Measurements from ENCODE around the gene UBE2C.

UBE2C gene

GRCh38 chr20:45775411-45775810, 37.0 kb upstream of the UBE2C start:
- TF ChIP-seq ZFP3 (CRISPR knock-in tag; IDR thresholded peaks at IDR 0.05) (no peak), PATZ1 (CRISPR knock-in tag; IDR thresholded peaks at IDR 0.05; ENCODE audit: borderline replicate concordance) (no peak), OSR1 (CRISPR knock-in tag; IDR thresholded peaks at IDR 0.05) (no peak), GLIS3 (CRISPR knock-in tag; IDR thresholded peaks at IDR 0.05) (no peak), BACH2 (CRISPR knock-in tag; IDR thresholded peaks at IDR 0.05; ENCODE audit: borderline replicate concordance) (no peak), TCF4 (CRISPR knock-in tag; IDR thresholded peaks at IDR 0.05; ENCODE audit: borderline replicate concordance) (no peak), ZFP30 (CRISPR knock-in tag; IDR thresholded peaks at IDR 0.05) (no peak), CSDC2 (CRISPR knock-in tag; IDR thresholded peaks at IDR 0.05) (no peak), PPARA (CRISPR knock-in tag; IDR thresholded peaks at IDR 0.05; ENCODE audit: borderline replicate concordance) (no peak), ARNTL (CRISPR knock-in tag; IDR thresholded peaks at IDR 0.05; ENCODE audit: borderline replicate concordance, low read depth) (no peak), TOX (CRISPR knock-in tag; IDR thresholded peaks at IDR 0.05; ENCODE audit: borderline replicate concordance) (no peak), SNAI2 (CRISPR knock-in tag; IDR thresholded peaks at IDR 0.05) (no peak), ZC3H10 (CRISPR knock-in tag; IDR thresholded peaks at IDR 0.05) (no peak), ISL1 (CRISPR knock-in tag; IDR thresholded peaks at IDR 0.05) (no peak), ESRRG (CRISPR knock-in tag; IDR thresholded peaks at IDR 0.05) (no peak), POU6F1 (CRISPR knock-in tag; IDR thresholded peaks at IDR 0.05; ENCODE audit: borderline replicate concordance, low read depth) (no peak), CSRNP3 (CRISPR knock-in tag; IDR thresholded peaks at IDR 0.05) (no peak)
- TF ChIP-seq, protein P1, sequence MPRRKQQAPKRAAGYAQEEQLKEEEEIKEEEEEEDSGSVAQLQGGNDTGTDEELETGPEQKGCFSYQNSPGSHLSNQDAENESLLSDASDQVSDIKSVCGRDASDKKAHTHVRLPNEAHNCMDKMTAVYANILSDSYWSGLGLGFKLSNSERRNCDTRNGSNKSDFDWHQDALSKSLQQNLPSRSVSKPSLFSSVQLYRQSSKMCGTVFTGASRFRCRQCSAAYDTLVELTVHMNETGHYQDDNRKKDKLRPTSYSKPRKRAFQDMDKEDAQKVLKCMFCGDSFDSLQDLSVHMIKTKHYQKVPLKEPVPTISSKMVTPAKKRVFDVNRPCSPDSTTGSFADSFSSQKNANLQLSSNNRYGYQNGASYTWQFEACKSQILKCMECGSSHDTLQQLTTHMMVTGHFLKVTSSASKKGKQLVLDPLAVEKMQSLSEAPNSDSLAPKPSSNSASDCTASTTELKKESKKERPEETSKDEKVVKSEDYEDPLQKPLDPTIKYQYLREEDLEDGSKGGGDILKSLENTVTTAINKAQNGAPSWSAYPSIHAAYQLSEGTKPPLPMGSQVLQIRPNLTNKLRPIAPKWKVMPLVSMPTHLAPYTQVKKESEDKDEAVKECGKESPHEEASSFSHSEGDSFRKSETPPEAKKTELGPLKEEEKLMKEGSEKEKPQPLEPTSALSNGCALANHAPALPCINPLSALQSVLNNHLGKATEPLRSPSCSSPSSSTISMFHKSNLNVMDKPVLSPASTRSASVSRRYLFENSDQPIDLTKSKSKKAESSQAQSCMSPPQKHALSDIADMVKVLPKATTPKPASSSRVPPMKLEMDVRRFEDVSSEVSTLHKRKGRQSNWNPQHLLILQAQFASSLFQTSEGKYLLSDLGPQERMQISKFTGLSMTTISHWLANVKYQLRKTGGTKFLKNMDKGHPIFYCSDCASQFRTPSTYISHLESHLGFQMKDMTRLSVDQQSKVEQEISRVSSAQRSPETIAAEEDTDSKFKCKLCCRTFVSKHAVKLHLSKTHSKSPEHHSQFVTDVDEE (CRISPR knock-in tag; IDR thresholded peaks at IDR 0.05), result no peak
- TF ChIP-seq, protein P2, sequence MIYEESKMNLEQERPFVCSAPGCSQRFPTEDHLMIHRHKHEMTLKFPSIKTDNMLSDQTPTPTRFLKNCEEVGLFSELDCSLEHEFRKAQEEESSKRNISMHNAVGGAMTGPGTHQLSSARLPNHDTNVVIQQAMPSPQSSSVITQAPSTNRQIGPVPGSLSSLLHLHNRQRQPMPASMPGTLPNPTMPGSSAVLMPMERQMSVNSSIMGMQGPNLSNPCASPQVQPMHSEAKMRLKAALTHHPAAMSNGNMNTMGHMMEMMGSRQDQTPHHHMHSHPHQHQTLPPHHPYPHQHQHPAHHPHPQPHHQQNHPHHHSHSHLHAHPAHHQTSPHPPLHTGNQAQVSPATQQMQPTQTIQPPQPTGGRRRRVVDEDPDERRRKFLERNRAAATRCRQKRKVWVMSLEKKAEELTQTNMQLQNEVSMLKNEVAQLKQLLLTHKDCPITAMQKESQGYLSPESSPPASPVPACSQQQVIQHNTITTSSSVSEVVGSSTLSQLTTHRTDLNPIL (CRISPR knock-in tag; IDR thresholded peaks at IDR 0.05; ENCODE audit: low read depth), result no peak
- ATAC-seq, result no peak

GRCh38 chr20:45776931-45777330, 35.5 kb upstream of the UBE2C start:
- no peak for ATAC-seq
- no peak for TF ChIP-seq RARB (CRISPR knock-in tag; IDR thresholded peaks at IDR 0.05)
- no peak for TF ChIP-seq ISL1 (CRISPR knock-in tag; IDR thresholded peaks at IDR 0.05)
- no peak for TF ChIP-seq GLIS3 (CRISPR knock-in tag; IDR thresholded peaks at IDR 0.05)
- no peak for TF ChIP-seq ESRRG (CRISPR knock-in tag; IDR thresholded peaks at IDR 0.05)
- no peak for TF ChIP-seq ZNF8 (CRISPR knock-in tag; IDR thresholded peaks at IDR 0.05)
- no peak for TF ChIP-seq ZC3H10 (CRISPR knock-in tag; IDR thresholded peaks at IDR 0.05)
- TF ChIP-seq OSR1 (CRISPR knock-in tag; IDR thresholded peaks at IDR 0.05), result no peak
- no peak for TF ChIP-seq ZFP30 (CRISPR knock-in tag; IDR thresholded peaks at IDR 0.05)
- no peak for TF ChIP-seq PATZ1 (CRISPR knock-in tag; IDR thresholded peaks at IDR 0.05; ENCODE audit: borderline replicate concordance)
- TF ChIP-seq CSRNP3 (CRISPR knock-in tag; IDR thresholded peaks at IDR 0.05), result no peak
- TF ChIP-seq ARNTL (CRISPR knock-in tag; IDR thresholded peaks at IDR 0.05; ENCODE audit: borderline replicate concordance, low read depth), result no peak
- TF ChIP-seq, protein P1 (CRISPR knock-in tag; IDR thresholded peaks at IDR 0.05), result no peak
- no peak for TF ChIP-seq CSDC2 (CRISPR knock-in tag; IDR thresholded peaks at IDR 0.05)
- TF ChIP-seq ZNF70 (CRISPR knock-in tag; IDR thresholded peaks at IDR 0.05), result no peak
- TF ChIP-seq PPARA (CRISPR knock-in tag; IDR thresholded peaks at IDR 0.05; ENCODE audit: borderline replicate concordance), result no peak
- TF ChIP-seq TOX (CRISPR knock-in tag; IDR thresholded peaks at IDR 0.05; ENCODE audit: borderline replicate concordance), result no peak

Measured in SK-N-SH treated with all-trans-retinoic acid at 6 μM for 48 hours (cell line).